ENCODE measurements around the gene CBX1. TPM values are rescaled to one million over a fixed set of nuclear protein-coding genes. Genes with fewer than 3 reads are reported as not detected.

Gene CBX1
- total and polyA plus RNA-seq, 2 of the 13 experiments (the other 11 are each of a cell fraction or from before 2014, with no cell fraction given) = 17.8 to 108 TPM

GRCh38 chr17:48043176-48043575, 58.1 kb downstream of the CBX1 start:
- H3K27ac ChIP-seq (ENCODE audit: extremely low read length, insufficient read depth, low read length) = no peak overlapping the region
- DNase-seq (ENCODE audit: low spot score) = no peak
- no peak for TF ChIP-seq JARID2 (CRISPR knock-in tag; IDR thresholded peaks at IDR 0.05; ENCODE audit: insufficient replicate concordance)
- TF ChIP-seq CTCF (CRISPR knock-in tag; IDR thresholded peaks at IDR 0.05) = no peak
- TF ChIP-seq DMAP1 (CRISPR knock-in tag; IDR thresholded peaks at IDR 0.05) = no peak
- TF ChIP-seq NFIB (CRISPR knock-in tag; IDR thresholded peaks at IDR 0.05; ENCODE audit: borderline replicate concordance) = no peak
- TF ChIP-seq ZNF556 (CRISPR knock-in tag; IDR thresholded peaks at IDR 0.05; ENCODE audit: borderline replicate concordance) = no peak
- TF ChIP-seq ZFP37 (CRISPR knock-in tag; IDR thresholded peaks at IDR 0.05; ENCODE audit: borderline replicate concordance) = no peak
- TF ChIP-seq SIX1 (CRISPR knock-in tag; IDR thresholded peaks at IDR 0.05; ENCODE audit: borderline replicate concordance) = no peak
- TF ChIP-seq HNRNPL (IDR thresholded peaks at IDR 0.05; ENCODE audit: low read depth, low read length) = no peak
- TF ChIP-seq ZNF276 (CRISPR knock-in tag; IDR thresholded peaks at IDR 0.05; ENCODE audit: low read depth) = no peak
- TF ChIP-seq MAFK (conservative IDR thresholded peaks at IDR 0.05 in 1 of 2, IDR thresholded peaks at IDR 0.05 in 1 of 2; ENCODE audit: low read length in 2 of 2) = no peak
- TF ChIP-seq ATF3 (CRISPR knock-in tag; IDR thresholded peaks at IDR 0.05) = no peak
- no peak for TF ChIP-seq ZNF672 (CRISPR knock-in tag; IDR thresholded peaks at IDR 0.05)
- TF ChIP-seq ZSCAN20 (CRISPR knock-in tag; IDR thresholded peaks at IDR 0.05; ENCODE audit: borderline replicate concordance) = no peak
- no peak for TF ChIP-seq GATAD1 (CRISPR knock-in tag; IDR thresholded peaks at IDR 0.05)
- TF ChIP-seq MIER3 (CRISPR knock-in tag; IDR thresholded peaks at IDR 0.05; ENCODE audit: borderline replicate concordance) = no peak
- no peak for TF ChIP-seq ZNF878 (CRISPR knock-in tag; IDR thresholded peaks at IDR 0.05)
- TF ChIP-seq ZSCAN29 (CRISPR knock-in tag; conservative IDR thresholded peaks at IDR 0.05) = no peak
- WGBS (ENCODE audit: low lambda C conversion rate) = 49% methylated on average over 2 of the region's 2 CpGs
- H3K4me3 ChIP-seq (replicated peaks in 1 of 3; ENCODE audit: insufficient read depth in 1 of 3, low read depth in 2 of 3, low read length in 3 of 3) = no peak overlapping the region
- no peak overlapping the region for H2AFZ ChIP-seq (ENCODE audit: low read length)
- no peaks in the 10 kb centered on the region for H4K20me1 ChIP-seq (ENCODE audit: insufficient read depth, low read length)
- peaks cover 41% of the 10 kb centered on the region for H3K4me1 ChIP-seq (ENCODE audit: insufficient read depth, low read length)
- ChIA-PET POLR2A (interaction anchor here (1.6 kb wide), 1 partner anchor 9 kb away, joined by 4 read pairs; no protein-coding TSS in a partner anchor), CTCF (ENCODE audit: low intra/inter-chr PET ratio, low total read pairs) (no interaction called here)
- in situ Hi-C loops (cut with HindIII; ENCODE audit: extremely low pct_ligation_motif_present, low pct_unique_long_range_greater_than_20kb) = no loop called here
- H3K79me2 ChIP-seq (ENCODE audit: insufficient read depth, low read length) = no peaks in the 10 kb centered on the region
- no peak for ATAC-seq
- H3K36me3 ChIP-seq (replicated peaks in 1 of 2; ENCODE audit: control insufficient read depth in 1 of 2, insufficient read depth in 2 of 2, low read length in 2 of 2) = no peaks in the 10 kb centered on the region
- intact Hi-C loops (cut with micrococcal nuclease; ENCODE audit: unreplicated experiment) = no loop called here
- BruUV-seq (replicated peaks) = no TSS peak
- no peaks in the 10 kb centered on the region for H3K9me3 ChIP-seq (ENCODE audit: low read length)
- H3K9ac ChIP-seq (ENCODE audit: insufficient read depth, low read depth, low read length) = no peak overlapping the region
- peaks cover 2 to 22% of the 10 kb centered on the region in 2 experiments; a peak in 4 of 5 replicates for H3K27me3 ChIP-seq (ENCODE audit: control insufficient read depth in 1 of 2, insufficient read depth in 2 of 2, low read length in 2 of 2)
- no peak for FAIRE-seq
- H3K4me2 ChIP-seq (ENCODE audit: low read depth, low read length) = no peak overlapping the region
